ENCODE data around the gene TRIM29.

The TRIM29 gene

DNA sequence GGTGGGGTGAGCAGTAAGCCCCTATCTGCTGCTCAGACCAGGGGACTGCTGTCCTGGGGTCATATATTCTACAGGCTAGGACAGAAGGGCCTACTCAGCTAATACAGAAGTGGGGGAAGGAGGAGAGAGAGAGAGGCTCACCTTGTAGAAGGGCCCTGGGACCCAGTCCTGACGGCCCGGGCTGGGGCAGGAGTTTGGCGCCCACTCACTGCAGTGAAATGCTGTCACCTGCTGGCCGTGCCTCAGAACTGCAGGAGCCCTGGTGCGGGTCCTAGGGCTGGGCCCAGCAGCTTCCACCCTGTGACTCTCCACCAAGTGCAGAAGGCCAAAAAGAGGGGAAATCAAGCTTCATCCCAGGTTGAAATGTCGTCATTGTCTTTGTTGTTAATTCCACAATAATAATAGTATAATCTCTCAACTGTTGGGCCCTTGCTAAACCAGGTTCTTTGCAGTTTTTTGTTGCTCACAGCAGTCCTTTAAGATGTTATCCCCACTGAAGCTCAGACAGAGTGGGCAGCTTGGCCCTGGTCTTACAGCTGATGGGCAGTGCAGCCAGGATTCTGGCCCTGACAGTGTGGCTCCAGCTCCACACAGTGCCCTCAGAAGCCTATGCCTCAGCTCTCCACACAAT, 29.6 kb downstream of the TRIM29 start:
- CTCF ChIA-PET: interaction anchor here (0.6 to 7.5 kb wide), 59 partner anchors 10 to 638 kb away, joined by 3 to 113 read pairs (median 4); partner anchors contain the start of gene NECTIN1
- no peak for DNase-seq (ENCODE audit: low read depth, low spot score)

DNA sequence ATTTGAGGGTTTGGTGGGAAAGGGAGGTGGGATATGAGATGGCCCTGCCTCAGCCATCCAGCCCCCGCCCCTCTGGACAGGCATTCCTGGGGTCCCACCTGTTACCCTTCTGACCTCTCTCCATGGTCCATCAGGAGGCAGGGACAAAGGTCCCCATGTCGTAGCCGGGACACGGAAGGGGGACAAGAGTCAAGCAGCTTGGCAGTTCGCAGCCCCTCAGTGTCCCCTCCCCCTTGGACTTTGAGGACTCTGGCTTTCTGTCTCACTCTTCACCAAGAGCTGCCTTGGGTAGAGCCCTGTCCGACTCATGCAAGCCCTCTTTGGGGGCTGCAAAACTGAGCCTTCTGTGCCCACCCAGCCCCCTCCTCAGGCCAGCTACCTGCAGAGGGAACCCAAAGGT, 30.2 kb downstream of the TRIM29 start:
- no peak overlapping the region for H3K4me3 ChIP-seq (ENCODE audit: low read depth, low read length)
- no peak for DNase-seq (ENCODE audit: low read depth, low spot score)
- ChIA-PET CTCF (interaction anchor here (0.8 to 7.5 kb wide), 47 partner anchors 10 to 637 kb away, joined by 3 to 113 read pairs (median 5); partner anchors contain the start of gene NECTIN1), POLR2A (no interaction called here)
- TF ChIP-seq, protein P1, sequence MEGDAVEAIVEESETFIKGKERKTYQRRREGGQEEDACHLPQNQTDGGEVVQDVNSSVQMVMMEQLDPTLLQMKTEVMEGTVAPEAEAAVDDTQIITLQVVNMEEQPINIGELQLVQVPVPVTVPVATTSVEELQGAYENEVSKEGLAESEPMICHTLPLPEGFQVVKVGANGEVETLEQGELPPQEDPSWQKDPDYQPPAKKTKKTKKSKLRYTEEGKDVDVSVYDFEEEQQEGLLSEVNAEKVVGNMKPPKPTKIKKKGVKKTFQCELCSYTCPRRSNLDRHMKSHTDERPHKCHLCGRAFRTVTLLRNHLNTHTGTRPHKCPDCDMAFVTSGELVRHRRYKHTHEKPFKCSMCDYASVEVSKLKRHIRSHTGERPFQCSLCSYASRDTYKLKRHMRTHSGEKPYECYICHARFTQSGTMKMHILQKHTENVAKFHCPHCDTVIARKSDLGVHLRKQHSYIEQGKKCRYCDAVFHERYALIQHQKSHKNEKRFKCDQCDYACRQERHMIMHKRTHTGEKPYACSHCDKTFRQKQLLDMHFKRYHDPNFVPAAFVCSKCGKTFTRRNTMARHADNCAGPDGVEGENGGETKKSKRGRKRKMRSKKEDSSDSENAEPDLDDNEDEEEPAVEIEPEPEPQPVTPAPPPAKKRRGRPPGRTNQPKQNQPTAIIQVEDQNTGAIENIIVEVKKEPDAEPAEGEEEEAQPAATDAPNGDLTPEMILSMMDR (IDR thresholded peaks at IDR 0.05; ENCODE audit: insufficient read depth, low read length, missing control alignments): no peak

More for the DNA sequence above, 29.6 kb downstream of the TRIM29 start:
- TF ChIP-seq, protein P1 (IDR thresholded peaks at IDR 0.05; ENCODE audit: insufficient read depth, low read length, missing control alignments): peak; percentile 98
- H3K4me3 ChIP-seq (ENCODE audit: low read depth, low read length): no peak overlapping the region
- POLR2A ChIA-PET: interaction anchor here (0.7 kb wide), 1 partner anchor 379 kb away, joined by 5 read pairs; the partner anchor contains the start of gene NECTIN1

DNA sequence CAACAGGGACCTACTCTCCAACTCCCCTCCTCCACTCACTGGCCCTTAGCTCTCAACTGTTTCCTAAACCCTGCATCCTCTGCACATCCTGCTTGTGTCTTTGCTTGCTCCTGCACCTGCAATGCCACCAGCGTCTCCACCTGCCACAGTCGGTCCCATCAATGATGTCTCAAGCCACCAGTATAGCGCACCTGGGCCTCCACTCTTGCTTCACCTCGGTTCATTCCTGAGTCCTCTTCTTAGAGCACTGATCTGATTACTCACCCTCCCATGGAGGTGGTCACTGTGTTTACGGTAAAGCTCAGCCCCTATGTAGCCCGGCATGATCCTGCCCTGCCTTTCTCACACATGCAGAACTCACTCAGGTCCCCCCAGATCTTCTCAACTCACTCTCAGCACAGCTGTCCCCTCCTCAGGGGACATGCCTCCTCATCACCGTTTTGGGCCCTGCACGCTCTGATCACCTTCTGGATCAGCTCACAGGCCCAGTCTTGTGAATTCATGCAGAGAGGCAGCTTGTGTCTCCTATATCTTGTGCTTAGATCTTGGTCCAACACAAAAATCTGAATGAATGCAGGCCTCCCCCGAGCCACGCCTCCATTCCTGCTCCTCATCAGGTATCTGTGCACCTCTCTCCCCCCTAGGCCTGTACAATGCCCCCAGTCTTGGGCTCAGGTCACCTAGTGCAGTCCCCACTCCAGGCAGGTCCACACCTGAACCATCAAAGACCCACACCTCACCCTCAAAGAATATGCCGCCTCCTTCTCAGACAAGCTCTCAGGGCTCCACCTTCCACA, 31.4 kb downstream of the TRIM29 start:
- ChIA-PET CTCF (interaction anchor here (0.6 to 7.5 kb wide), 19 partner anchors 8 to 632 kb away, joined by 3 to 113 read pairs (median 8); partner anchors contain the start of gene NECTIN1), POLR2A (interaction anchor here (0.6 kb wide), 1 partner anchor 385 kb away, joined by 3 read pairs; no protein-coding TSS in a partner anchor)
- H3K4me3 ChIP-seq (ENCODE audit: low read depth, low read length): no peak overlapping the region
- DNase-seq (ENCODE audit: low read depth, low spot score): no peak
- TF ChIP-seq, protein P1 (IDR thresholded peaks at IDR 0.05; ENCODE audit: insufficient read depth, low read length, missing control alignments): no peak

DNA sequence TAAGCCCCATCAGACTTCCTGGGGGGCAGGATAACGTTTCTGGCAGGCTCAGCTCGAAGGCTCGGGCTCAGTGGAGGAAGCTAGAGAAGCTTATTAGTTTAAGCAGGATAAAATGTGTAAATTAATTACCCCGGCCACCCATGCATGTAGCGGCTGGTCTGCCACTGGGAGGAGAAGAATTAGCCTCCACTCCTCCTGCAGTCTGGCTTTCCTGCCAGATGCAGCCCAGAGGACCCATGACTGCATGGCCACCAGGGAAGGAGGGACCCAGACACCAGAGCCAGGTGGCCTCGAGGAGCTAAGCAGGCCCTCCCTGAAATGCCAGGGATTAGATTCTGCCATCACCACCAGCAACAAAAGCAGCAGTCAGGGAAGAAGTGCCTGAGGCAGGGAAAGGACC, 32.3 kb downstream of the TRIM29 start:
- TF ChIP-seq, protein P1 (IDR thresholded peaks at IDR 0.05; ENCODE audit: insufficient read depth, low read length, missing control alignments): no peak
- DNase-seq (ENCODE audit: low read depth, low spot score): no peak
- H3K4me3 ChIP-seq (ENCODE audit: low read depth, low read length): no peak overlapping the region
- CTCF ChIA-PET: interaction anchor here (1.2 to 7.5 kb wide), 6 partner anchors 11 to 623 kb away, joined by 3 to 113 read pairs (median 24); partner anchors contain the start of gene NECTIN1
- POLR2A ChIA-PET: no interaction called here

DNA sequence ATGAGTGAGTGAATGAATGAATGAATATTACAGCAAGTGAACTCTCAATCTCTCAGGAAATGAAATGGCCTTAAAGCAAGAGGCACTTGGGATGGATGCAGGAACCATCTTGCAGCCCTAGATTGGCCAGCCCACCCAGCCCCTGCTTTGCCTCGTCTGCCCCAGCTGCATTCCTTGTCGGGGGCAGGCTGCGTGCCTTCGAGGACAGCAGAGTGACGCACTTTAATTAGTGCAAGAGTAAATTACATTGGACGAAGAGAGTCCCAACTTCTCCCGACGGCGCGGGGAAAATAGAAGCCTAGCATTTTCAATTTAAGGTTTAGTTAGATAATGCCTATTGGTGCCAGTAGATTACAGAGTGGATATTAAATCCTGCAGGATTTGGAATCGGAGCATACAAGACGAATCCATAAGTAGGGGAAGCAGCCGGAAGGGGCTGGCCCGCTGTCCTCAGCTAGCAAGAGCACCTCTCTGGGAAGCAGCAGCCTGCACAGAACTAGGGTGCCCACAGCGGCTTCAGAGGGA, 33.8 kb downstream of the TRIM29 start:
- no peak for DNase-seq (ENCODE audit: low read depth, low spot score)
- H3K4me3 ChIP-seq (ENCODE audit: low read depth, low read length): no peak overlapping the region
- POLR2A ChIA-PET: no interaction called here
- TF ChIP-seq, protein P1 (IDR thresholded peaks at IDR 0.05; ENCODE audit: insufficient read depth, low read length, missing control alignments): no peak
- CTCF ChIA-PET: interaction anchor here (1.8 to 7.5 kb wide), 2 partner anchors 375 to 439 kb away, joined by 5 to 113 read pairs; partner anchors contain the start of gene NECTIN1

DNA sequence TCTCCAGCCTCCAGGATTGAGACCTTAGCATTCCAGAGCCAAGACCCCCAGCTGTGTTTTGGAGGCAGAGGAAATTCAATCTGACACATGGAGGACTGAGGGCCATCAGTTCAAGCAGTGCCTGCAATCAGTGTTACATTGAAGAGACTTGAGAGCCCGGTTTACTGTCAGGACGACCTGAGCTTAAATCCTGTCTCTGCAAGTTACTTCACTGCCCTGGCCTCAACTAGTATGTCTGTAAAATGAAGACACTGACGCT, 35.1 kb downstream of the TRIM29 start:
- POLR2A ChIA-PET: no interaction called here
- no peak overlapping the region for H3K4me3 ChIP-seq (ENCODE audit: low read depth, low read length)
- TF ChIP-seq, protein P1 (IDR thresholded peaks at IDR 0.05; ENCODE audit: insufficient read depth, low read length, missing control alignments): no peak
- DNase-seq (ENCODE audit: low read depth, low spot score): no peak
- CTCF ChIA-PET: interaction anchor here (1.0 kb wide), 1 partner anchor 622 kb away, joined by 3 read pairs; no protein-coding TSS in a partner anchor
